ENCODE data around the gene ZBTB40.

- no peak for TF ChIP-seq RAD21 (IDR thresholded peaks at IDR 0.05; ENCODE audit: low read depth)
- no peak for TF ChIP-seq POLR2A (IDR thresholded peaks at IDR 0.05; ENCODE audit: borderline replicate concordance, extremely low read depth, insufficient read depth, insufficient read length)
- no peak for TF ChIP-seq POLR2AphosphoS5 (IDR thresholded peaks at IDR 0.05; ENCODE audit: low read depth, low read length)
- no peak for TF ChIP-seq MAX (IDR thresholded peaks at IDR 0.05)
- no peak for TF ChIP-seq SP1 (IDR thresholded peaks at IDR 0.05; ENCODE audit: low read depth)
- no peak for TF ChIP-seq CTCF (IDR thresholded peaks at IDR 0.05 in 2 of 3, conservative IDR thresholded peaks at IDR 0.05 in 1 of 3; ENCODE audit: borderline replicate concordance in 1 of 3, insufficient read depth in 1 of 3, low read depth in 2 of 3, low read length in 2 of 3)
- TF ChIP-seq REST (IDR thresholded peaks at IDR 0.05; ENCODE audit: low read depth): no peak
- TF ChIP-seq TCF7L2 (IDR thresholded peaks at IDR 0.05; ENCODE audit: borderline replicate concordance, extremely low read depth, insufficient read depth, insufficient read length): no peak
- TF ChIP-seq ZNF274 (IDR thresholded peaks at IDR 0.05; ENCODE audit: low read depth, low read length): no peak
- TF ChIP-seq EZH2phosphoT487 (IDR thresholded peaks at IDR 0.05; ENCODE audit: borderline replicate concordance): no peak
Measured at GRCh38 chr1:22530715-22531114, 79.1 kb downstream of the ZBTB40 start.

All from HCT116 (cell line).